Activated CD4-positive, alpha-beta T cell treated with anti-CD3 and anti-CD28 coated beads, Interleukin-2, amount 50 U/mL, for 24 hours (primary cell): Measurements from ENCODE around the gene CABP2.
"Not testable (repeated sequence)": the region's sequence is repeated elsewhere in the genome, so short reads cannot be mapped to it uniquely, and the experiment has no call there.

Experiments
- DNase-seq, 2 donors: peaks; one replicate each; pipeline ENCODE4 v3.0.0-alpha.2; 2020; ENCODE audit warnings: low read depth in 1 of 2, low spot score in 1 of 2

Gene CABP2

DNA sequence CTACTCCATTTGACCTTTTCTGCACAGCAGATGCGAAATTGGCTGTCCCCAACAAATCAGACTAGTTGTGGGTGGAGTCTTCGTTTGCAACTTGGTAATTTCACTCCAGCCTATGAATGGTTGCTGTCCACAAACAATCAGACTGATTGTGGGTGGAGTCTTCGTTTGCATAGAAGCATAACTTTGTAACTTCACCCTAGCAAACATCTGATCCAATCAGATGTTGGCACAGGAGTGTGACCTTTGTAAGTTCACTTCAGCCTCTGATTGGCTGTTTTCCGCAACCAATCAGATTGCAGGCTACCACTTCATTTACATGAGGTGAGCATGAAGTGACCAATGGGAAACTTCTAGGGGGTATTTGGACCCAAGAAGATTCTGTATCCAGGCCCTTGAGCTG, 16.3 kb upstream of the CABP2 start:
- no peak for DNase-seq

DNA sequence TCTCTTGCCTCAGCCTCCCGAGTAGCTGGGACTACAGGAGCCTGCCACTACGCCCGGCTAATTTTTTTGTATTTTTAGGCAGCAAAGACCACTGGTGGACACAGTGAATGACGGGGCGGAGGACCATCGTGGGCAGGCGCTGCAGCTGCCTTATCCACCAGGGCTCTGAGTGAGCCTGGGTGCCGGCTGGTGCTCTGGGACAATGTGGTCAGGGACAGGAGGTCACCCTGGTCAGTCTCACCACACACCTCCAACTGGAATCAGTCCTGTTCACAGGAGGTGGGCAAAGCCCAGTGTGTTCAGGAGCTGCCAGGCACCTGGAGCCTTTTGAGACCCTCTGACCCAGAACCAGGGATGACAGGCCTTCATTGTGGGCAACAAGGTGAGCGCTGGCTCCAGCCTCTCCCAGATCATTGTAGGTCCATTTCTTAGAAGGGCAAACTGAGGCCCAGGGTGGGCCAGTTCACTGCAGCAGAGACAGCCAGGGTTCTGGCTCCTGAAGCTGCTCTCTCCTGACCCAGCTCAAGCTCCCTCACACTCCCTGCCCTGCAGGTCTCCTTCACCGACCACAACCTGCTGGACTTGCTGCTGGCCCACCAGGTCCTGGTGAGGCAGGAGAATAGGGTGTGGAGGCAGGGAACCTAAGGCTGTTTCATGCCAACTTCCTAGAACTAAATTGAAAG, 15.7 kb upstream of the CABP2 start:
- no peak for DNase-seq

DNA sequence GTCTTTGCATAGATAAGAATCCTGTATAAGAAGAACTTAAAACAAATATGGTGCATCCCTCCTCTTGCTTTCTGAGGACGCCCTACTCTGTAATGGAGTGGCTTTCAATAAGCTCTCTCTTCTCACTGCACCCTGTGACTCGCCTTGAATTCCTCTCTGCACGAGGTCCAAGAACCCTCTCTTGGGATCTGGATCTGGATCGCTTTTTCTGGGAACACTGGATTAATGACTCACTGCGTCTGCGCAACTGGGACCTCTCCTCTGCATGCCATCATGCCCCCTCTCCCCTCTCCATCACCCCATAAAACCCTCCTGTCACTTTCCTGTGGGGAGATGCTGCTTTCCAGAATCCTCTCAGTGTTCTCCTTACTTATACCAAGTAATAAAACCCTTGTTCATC, 15.1 kb upstream of the CABP2 start:
- no peak for DNase-seq

DNA sequence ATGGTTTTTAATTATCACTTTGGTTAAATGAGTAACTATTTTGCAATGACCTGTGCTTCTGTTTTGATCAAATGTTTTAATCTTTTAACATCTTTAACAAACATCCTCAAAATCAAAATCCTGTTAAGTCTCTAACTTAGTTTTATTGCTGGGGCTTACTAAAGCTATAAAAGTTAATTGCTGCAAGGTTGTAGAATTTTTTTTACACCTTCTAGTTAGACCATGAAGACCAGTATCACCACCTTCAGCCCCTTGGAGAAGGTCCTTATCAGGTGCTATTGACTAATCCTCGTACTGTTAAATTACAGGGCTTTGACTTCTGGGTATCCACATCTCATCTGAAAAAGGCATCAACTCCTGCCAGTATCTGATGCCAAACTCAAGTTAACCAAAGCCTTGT, 12.3 kb upstream of the CABP2 start:
- no peak for DNase-seq

DNA sequence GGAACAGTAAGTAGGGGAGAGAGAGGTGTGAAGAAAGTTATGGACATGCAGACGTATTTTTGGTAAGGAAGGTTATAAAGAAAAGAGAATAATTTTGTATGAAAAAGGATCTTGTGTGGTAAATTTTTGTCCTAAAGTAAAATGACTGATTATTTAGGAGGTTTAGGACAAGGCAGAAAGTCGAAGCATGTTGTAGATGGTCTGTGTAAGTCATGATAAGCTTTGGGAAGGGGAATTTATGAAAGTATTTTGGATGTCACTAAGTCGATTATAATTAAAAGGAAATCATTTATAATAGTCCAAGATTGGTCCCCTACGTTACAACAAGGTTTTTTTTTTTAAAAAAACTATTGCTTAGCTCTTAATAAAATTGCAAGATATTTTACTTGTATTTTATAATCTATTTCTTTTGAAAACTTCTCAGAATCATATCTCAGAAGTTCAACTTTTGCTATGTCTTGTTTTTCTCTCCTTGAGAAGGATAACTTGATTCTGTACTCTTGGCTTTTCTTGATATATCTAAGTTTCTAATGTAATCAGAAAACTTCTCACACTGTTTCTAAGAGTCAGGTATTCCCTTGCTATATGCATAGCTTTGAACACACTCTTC, 10.9 kb upstream of the CABP2 start:
- DNase-seq: no peak

DNA sequence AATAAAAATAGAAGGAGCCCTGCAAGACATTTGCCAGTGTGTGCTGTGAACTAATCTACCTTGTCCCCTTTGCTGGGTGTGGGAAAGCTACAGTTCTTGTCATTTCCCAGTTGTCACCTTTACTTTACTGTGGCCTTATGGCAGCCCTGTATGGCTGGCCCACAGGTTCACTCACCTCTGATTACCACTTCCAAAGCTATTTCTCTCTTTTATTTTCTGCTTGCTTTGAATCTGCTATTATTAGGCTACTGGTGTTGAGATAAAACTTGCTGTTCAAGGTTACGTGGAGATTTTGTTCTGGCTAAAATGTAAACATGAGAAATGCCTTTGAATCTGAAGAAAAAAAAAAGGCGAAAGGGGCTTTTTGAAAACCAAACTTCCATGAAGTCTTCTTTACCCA, 9.6 kb upstream of the CABP2 start:
- DNase-seq: no peak

DNA sequence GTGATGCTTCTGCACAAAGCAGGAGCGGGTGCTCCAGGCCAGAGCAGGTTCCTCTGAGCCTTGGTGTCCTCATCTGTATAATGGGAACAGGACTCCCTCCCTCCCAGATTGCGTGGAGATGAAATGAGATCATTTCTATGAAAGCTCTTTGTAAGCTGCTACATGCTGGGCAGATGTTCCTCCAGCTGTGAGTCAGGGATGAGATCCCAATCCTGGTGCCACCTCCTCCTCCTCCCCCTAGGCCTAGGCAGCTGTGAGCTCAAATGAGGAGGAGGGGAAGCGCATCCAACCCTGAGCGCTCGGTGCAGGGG, 7.0 kb upstream of the CABP2 start:
- DNase-seq: no peak

DNA sequence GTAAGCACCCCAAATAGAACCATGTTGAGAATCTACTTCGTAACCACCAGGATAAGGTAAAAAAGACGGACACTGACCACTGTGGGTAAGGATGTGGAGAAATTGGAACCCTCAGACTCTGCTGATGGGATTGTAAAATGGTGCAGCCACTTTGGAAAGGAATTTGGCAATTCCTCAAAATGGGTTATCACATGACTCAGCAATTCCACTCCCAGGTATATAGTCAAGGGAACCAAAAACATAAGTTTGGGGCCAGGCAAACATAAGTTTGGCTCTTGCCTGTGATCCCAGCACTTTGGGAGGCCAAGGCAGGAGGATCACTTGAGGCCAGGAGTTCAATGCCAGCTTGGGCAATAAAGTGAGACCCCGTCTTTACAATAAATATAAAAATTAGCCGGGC, 5.1 kb upstream of the CABP2 start:
- DNase-seq: no peak

DNA sequence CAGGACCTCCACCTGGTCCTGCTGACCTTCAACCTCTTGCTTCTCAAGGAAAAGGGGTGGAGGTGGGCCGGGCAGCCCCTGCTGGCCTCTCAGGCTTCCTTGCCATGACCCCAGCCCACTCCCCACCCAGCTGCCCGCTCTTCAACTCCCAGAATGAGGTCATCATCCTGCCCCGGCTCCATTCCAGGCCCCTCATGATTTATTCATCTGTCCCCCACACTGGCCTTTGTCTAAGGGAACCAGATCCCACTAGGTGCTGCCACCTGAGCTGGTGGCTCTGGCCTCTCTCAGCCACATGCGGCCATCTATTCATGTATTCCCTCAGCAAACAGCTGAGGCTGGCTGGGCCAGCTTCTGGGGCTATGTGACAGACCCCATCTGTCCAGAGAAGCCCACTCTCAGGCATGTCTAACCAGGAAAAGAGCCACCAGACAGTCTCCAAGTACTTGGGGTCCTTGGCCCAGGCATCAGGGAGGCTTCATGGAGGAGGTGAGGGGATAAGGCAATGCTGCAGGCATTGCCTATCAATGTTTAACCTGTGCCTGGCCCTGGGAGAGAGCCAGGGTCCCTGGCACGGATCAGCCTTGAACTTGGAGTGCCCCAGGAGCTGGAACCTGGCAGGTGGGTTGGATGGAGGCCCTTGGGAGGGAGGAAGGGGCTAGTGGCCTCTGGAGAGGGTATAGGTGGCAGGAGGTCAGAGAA, 2.2 kb upstream of the CABP2 start:
- no peak for DNase-seq

DNA sequence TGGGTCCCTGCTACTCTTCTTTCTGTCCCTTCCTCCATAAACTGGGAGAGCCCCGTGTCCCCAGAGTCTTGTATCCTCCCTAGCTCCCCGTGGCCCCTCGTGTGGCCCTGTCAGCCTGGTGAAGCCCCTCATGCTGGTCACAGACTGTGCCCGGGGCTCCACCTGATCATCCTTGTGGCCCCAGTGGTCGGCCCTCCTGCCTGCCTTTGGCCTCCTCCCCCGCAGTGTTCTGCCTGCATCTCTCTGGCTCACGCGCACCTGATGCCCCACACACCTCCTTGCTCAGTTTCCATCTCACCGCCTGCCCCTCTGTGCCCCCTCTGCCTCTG, 1.2 kb upstream of the CABP2 start:
- no peak for DNase-seq

DNA sequence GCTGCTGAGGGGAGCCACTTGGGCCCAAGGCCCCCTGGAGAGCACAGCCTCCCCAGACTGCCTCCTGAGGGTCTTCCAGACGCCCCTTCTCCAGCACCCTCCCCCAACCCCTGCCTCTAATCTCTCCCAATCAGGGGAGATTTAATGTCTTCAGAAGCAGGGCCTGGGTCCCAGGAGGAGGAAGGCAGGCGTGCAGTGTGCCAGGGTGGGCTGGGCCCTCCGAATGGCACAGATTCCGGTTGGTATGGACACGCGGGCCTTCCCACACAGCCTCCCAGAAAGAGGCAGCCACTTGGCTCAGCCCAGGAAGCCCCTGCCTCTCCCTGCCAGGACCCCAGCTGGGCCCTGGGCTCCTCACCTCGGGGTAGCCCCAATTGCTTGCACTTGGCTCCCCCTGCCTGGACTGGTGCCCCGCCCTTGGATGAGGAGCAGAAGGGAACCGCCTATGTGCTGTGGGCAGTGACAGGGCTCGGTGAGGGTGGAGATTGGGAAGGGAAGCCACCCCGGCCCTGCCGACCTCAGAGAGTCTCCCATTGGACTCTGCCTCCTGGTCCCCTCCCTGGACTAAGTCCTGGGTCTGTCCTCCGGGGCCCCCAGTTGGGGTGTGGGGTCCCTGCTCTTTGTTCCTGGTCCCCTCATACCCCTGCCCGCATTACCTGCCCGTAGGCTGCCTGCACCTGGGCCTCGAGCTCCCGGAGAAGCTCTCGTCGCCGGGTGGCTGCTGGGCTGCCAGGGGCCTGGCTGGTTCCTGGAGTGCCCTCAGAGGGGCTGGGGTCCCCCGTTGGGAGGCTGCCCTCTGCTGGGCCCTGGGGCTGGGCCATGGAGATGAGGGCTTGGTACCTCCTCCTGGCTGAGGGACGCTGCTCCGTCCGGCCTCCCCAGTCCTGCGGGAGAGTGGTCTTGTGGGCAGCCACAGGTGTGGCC, 572 bp upstream of the CABP2 start:
- no peak for DNase-seq

DNA sequence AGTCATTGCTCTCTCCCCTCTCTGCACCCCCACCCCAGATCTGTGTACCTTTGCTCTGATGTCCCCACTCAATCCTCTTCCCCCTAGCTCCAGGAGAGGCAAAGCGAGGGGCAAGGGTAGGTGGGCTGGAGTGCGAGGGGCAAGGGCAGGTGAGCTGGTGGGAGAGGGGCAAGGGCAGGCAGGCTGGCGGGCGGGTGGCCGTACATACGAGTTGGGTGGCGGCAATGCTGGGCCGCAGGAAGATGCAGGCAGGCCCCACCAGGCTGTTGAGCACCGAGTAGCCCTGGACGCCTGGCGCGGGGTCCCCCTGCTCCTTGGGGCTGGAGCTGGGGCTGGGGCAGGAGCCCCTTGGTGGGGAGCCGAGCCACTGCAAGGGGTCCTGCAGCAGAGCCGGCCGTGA, 908 bp downstream of the CABP2 start:
- DNase-seq: no peak

DNA sequence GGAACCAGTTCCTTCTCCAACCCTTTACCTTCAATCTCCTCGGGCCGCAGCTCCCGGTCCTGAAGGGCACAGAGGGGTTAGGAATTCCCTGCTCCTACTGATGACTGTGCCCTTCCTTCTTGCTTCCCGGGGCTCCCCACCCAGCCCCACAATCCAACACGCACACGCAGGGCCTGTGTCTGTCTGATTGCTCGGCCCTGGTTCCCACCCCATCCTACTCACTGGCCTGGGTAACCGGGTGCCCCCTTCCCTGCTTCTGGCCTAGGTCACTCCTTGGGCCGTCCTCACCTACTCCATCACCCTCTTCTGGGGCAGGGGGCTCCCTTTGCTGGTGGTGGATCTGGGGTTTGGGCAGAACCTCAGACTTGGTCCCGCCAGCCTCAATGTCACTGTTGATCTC, 1.3 kb downstream of the CABP2 start:
- no peak for DNase-seq

DNA sequence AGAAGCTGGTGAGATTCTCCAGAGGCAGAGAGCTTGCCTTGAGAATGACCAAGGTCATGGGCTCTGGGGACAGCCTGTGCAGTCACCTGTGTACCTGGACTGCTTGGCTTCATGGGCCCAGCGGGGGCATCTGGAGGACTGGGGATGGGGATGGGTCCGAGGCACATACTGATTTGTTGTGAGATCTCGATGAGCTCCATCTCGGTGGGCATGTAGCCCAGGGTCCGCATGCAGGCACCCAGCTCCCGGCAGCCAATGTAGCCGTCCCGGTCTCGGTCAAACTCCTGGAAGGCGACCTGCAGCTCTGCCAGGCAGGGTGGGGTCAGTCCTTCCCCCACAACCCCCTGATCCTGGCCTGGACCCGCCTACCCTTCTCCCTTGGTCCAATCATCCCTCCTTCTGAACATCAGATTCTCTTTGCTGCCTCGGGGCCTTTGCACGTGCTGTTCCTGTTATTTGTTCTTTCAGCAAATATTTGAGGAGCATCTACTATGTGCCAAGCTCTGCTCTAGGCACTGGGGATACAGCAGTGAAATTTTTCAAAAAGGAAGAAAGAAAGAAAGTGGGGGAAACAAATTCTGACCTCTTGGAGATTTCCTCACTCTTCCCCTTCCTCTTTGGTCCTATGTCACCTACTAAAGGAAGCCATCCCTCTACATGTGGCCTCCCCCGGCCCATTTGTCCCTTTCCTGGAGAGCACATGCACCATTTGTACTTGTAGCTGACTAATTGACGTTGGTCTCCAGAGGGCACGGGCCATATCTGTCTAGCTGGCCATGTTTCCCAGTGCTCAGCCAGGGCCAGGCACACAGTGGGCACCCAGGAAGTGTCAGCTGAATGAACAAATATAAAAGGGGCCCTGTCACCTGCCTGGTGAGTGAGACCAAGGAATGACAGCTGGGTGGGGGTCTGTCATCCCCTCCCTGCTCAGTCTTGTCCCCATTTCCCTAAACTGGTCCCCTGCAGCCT, 2.1 kb downstream of the CABP2 start:
- no peak for DNase-seq

DNA sequence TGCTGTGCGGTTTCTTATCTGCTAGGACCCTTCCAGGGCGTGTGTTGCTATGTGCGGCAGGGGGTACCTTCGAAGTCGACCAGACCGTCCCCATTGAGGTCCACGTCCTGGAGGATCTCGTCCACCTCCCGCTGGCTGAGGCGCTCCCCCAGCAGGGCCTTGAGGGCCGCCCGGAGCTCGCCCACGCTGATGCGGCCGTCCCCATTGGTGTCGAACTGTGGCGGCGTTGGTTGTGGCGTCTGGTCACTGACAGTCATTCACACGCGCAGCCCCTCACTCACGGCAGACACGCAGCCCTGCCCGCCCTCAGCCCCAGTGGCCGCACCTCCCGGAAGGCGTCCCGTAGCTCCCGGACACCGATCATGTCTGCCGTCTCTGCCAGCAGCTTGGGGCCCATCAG, 3.5 kb downstream of the CABP2 start:
- DNase-seq: no peak

DNA sequence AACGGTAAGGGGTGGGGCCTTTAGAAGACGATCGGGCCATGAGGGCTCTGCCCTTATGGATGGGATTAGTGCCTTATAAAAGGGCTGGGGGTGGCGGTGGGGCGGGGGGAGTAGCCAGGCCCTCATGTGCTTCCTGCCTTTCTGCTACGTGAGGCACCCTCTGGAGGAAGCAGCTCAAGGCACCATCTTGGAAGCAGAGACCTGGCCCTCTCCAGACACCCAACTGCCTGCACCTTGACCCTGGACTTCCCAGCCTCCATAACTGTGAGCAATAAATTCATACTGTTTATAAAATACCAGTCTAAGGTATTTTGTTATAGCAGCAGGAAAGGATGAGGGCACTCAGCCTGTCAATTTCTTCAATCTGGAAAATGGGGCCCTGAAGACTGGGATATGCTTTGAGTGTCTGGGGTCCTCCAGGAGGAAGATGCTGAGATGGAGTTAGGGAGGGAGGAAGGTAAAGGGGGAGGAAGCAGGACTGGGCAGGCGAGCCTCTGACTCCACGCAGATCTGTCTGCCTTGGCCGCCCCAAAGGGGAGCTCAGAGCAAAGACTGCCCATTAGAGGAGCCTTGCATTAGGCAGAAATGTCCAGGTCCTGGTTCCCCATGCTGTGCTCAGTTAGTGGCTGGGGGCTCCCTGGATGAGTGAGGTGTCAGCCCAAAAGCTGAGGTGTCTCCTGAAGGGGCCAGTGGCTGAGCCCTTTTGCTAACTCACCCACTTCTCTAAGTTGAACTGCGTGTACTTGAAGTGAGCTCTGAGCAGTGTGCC, 5.3 kb downstream of the CABP2 start:
- DNase-seq: no peak

DNA sequence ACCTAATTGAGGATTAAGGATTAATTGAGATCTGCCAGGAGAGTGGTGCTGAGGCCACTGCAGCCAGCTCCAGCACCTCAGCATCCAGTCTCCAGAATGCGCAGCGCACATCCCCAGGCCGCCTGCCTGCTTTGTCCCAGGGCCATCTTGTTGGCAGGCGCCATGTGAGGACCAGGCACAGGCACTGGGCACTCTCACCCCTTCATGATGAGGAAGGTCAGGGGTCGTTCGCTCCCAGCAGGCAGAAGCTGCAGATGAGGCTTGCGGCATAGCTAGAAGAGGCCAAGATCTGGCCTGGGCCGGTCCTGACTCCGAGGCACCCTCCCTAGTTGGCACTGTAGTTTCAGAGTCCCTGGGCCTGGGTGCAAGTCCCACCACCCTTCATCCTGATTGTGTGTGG, 6.4 kb downstream of the CABP2 start:
- DNase-seq: no peak

DNA sequence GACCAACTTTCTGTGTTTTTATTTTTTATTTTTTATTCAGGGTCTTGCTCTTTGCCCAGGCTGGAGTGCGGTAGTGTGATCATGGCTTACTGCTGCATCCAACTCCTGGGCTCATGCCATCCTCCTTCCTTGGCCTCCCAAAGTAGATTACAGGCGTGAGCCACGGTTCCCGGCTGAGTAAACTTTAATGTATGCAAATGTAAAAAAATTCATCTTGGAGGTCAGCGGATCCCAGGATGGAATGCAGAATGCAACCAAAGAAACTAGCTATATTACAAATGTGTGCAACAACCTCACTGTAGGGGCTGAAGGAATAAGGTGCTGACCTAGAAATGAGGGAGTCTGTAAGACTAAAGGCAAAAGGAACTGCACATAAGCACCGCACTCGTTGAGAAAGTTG, 9.1 kb downstream of the CABP2 start:
- DNase-seq: no peak

DNA sequence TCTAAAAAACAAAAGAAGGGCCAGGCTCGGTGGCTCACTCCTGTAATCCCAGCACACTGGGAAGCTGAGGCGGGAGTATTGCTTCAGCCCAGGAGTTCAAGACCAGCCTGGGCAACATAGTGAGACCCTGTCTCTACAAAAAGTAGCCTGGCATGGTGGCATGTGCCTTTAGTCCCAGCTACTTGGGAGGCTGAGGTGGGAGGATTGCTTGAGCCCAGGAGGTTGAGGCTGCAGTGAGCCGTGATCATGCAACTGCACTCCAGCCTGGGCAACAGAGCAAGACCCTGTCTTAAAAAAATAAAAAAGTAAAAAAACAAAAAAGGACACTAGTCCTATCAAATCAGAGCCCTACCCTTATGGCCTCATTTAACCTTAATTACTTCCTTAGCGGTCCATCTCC, 11.7 kb downstream of the CABP2 start:
- DNase-seq: not testable (repeated sequence)

DNA sequence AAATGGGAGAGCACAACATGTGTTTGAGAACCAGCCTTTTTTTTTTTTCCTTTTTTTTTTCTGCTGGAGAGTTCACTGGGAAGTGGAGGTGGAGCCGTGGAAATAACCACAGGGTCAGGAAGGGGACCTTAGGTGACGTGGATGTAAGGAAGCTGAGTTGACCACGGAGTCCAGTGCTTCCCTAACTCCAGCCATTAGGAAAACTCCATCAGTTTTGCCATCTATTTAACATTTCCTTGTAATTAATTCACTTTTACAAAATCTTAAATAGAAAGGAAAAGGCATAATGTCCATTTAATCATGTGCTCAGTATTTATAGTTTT, 13.3 kb downstream of the CABP2 start:
- no peak for DNase-seq
